HG02943 (cell line): Measurements from ENCODE around the gene GGT1.
"Not testable (repeated sequence)": the region's sequence is repeated elsewhere in the genome, so short reads cannot be mapped to it uniquely, and the experiment has no call there.

Experiments used
- ATAC-seq: cut with Tn5 transposase; IDR thresholded peaks from one replicate; pipeline ENCODE4 v1.9.1; 2021; ENCODE audit warnings: mild to moderate bottlenecking, low read depth, moderate library complexity; ENCODE audit not compliant: unreplicated experiment

GGT1 gene

DNA sequence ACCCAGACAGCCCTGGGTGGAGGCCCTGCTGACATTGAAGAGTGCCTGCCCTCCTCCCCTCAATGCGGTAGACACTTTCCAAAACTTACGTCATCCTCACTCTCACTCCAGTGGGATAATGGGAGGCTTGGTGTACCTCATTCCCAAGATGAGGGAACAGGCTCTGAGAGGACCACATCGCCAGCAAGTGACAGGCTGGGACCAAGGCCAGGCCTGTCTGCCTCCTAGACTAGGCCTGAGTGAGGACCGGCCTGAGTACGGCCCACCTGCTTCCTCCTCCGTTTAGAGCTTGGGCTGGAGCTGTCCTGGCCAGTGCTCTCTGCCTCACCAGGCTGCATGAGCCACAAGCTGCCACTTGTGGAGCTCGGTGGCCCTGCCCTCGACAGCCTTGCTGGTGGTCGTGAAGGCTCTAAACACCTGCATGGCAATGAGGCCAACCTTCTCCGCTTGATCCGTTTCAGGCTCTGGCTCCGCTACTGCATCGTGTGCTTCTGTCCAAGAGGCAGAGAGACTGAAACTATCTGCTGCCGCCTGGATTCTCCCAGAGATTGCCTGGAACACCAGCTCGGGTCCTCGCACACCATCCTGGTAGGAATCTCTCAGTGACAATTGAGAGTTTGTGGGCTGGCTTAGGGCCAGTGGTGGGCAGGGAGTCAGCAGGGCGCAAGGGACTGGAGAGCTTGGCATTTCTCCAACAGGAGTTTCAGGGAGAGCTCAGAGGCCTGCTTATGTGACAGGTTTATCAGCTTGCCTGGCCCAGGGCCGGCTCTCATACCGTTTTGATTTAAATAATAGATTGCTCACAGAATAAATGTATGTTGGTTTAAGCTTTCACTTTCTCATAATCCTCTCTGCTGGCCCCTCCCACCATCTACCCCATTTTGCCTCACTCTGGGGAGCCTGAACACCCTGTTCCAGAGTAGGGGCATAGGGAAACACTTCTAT lies 19.5 kb upstream of the GGT1 start:
- no peak for ATAC-seq

GRCh38 chr22:24584166-24584790 lies 18.7 kb upstream of the GGT1 start:
- no peak for ATAC-seq

DNA sequence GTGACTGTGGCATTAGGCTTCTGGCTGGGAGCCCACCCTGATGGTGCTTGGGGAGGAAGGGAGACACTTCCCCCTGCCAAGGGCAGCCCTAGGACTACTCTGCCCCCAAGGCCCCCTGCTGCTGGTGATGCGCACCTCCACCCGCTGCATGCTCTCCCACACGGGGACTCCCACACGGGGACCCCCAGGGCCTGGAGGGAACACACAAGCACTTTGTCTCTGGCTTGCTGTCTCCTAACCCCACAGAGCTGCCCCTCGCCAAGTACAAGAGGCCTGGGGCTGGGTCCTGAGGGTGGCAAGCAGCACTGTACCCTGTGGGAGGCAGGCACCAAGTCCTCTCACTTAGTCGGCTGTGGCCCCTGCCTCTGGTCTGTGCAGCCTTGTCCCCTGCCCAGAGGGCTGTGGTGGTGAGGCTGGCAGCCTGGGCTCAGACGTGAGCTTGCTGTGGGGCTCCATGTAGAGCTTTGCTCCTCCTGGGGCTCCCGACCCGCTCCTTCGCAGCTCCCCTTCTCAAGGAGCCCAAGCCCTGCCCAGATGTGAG lies 18.1 kb upstream of the GGT1 start:
- ATAC-seq, result no peak

DNA sequence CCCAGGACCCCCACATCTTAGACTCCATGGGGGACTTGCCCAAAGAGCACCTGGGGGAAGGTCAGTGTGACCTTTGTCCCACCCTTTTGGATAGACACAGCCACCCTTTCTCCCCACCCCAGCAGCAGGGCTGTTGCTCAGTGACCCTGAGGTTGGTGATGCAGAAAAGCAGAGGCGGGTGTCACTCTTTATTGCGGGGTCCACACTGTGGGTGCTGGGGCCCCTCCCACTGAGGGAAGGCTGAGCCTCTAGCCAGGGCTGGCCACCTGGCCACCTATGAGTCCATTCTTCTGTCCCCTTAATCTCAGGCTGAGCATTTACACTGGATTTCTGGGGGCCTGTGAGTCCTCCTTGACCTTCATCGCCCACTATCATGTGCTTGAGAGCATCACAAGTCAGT lies 17.5 kb upstream of the GGT1 start:
- ATAC-seq, result no peak

DNA sequence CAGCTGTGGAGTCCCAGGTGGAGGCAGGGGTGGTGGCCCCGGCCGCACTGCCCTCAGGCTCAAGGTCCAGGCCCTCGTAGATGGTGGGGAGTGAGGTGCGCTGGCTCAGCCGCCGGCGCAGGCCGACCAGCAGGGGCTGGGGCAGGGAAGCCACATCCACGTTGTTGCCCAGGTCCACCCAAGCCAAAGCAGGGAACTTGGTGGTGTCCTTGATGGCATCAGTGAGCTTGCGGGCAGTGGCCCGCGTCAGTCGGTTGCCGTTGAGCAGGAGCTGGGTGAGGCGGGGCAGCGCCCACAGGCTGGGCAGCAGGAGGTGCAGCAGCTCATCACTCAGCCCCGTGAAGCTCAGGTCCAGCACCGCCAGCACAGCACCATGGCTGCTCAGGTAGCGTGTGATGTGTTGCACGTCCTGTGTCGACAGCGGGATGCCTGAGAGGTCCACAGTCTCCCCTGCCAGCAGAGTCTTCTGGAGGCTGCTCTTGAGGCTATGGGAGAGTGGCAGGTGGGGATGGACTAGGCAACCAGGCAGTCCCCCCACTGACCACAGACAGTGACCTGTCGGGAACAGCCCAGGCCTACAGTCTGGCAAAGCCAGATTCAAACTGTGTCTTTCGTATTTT lies 17.0 kb upstream of the GGT1 start:
- no peak for ATAC-seq

- no peak for ATAC-seq
These were observed 15.7 kb upstream of the GGT1 start for GRCh38 chr22:24587251-24587650.

GRCh38 chr22:24587948-24588347 lies 15.0 kb upstream of the GGT1 start:
- ATAC-seq, result no peak

- no peak for ATAC-seq
These were observed 14.6 kb upstream of the GGT1 start for GRCh38 chr22:24588381-24588756.

DNA sequence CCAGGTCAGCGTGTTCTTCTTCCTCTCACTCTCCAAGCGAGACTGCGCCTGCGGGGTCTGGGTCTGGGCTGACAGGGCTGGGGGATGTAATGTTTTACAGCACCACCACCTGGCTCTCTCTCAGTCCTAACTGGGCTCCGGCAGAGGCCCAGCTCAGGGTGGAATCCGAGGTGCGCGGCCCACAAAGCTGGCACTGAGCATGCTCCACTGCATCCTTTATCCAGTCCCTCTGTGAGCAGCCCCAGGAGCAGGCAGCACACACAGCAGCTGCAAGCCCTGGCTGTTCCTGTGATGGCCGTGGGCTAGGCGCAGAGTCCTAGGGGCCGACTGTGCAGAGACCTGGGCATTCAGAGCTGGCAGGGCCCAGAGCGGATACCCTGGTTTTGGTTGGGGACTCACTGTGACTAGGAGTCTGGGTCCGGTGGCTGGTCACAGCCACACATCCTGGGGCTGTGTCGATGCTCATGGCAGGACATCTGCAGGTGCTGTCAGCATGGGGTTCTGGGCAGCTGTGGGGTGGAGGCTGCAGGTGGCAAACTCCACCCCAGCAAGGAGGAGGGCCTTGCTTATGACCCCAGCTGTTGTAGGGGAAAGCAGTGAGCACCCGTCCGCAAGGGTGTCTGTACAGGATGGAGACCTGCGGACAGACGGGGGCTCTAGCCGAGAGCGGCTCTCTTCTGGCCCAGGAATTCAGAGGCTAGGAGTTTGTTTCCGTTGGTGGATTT lies 14.1 kb upstream of the GGT1 start:
- no peak for ATAC-seq

DNA sequence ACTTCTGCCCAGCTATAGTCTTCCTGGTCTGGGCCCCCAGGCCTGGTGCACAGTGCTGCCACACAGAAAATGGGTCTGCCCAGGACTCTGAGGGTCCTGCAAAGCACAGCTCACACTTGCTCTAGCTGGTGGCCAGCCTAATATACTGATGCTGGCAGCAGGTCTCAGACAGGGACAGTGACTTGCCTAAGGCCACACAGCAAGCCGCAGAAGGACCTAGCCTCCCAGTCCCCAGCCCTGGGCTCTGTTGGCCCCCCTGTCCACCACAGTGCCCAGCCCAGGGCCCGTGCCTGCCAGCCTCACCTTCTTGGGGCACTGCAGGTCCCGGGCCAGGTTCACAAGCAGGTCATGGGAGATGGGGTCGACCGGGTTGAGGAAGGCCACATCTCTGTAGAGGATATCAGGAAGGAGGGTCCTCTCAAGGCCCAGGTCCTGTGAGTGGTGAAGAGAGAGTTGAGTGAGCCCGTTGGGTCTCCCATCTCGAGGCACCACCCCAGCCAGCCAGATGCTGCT lies 13.4 kb upstream of the GGT1 start:
- ATAC-seq, result no peak

GRCh38 chr22:24590596-24591173 lies 12.3 kb upstream of the GGT1 start:
- no peak for ATAC-seq

DNA sequence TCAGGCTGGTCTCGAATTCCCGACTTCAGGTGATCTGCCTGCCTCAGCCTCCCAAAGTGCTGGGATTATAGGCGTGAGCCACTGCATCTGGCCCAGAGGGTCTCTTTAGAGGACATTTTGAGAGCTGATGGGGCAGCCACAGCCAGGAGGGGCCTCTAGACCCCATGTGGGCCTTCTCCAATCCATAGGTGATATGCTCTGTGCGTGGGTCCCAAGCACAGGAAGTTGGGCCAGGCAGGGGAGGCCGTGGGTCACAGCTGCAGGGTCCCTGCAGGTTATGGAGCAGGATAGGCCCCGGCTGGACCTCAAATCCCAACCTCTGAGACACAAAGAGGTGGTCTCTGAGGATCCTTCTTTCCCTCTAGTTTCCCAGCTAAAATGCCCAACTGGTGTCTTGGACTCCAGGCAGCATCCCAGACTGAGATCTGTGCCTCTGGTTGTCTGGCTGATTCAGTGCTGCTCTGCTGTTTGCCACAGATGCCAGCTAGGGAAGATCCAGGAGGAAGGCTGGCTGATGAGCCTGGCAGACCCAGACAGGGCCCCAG lies 11.6 kb upstream of the GGT1 start:
- no peak for ATAC-seq

GRCh38 chr22:24592058-24592850 lies 10.7 kb upstream of the GGT1 start:
- ATAC-seq, result no peak

- ATAC-seq, result no peak
These were observed 10.0 kb upstream of the GGT1 start, which contains the start of gene LRRC75B for GRCh38 chr22:24592851-24593558. LRRC75B (minus strand) TSS chr22:24593073; CDS start chr22:24593039, 34 bp downstream.

DNA sequence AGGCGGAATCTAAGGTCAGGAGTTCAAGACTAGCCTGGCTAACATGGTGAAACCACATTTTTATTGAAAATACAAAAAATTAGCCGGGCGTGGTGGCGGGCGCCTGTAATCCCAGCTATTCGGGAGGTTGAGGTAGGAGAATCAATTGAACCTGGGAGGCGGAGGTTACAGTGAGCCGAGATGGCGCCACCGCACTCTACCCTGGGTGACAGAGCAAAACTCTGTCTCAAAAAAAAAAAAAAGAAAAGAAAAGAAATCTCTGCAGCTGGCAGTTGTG lies 9.5 kb upstream of the GGT1 start:
- not testable (repeated sequence) for ATAC-seq

DNA sequence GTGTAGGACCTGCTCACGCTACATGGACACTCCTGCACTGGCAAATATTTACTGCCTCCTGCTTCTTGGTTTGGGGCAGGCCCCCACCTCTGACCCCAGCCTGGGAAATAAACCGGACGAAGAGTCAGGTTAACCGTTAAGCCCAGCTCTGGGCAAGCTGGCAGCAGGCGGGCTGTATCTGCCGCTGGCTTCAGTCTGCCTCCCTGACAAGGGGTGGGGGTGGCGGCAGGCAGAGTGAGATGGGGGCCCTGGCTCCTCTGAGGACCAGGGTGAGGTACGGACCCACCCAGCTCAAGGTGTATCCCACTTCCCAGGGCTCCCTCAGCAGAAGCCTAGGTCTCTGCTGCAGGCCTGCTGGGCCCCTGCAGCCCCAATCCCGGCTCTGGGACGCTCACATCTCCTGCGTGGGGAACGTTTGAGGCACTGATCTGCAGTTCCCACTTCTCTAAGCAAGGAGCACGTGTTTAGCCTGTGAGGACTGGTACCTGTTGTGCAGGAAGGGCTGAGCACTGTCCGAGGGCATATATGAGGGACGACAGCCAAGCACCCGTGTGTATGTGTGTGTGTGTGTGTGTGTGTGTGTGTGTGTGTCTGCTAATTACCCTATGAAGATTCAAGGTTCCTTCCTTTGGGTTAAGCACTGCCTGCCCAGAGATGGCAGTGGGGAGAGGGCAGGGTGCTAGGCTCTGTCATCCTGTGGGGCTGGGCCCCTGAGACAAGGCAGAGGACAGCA lies 9.0 kb upstream of the GGT1 start:
- no peak for ATAC-seq

DNA sequence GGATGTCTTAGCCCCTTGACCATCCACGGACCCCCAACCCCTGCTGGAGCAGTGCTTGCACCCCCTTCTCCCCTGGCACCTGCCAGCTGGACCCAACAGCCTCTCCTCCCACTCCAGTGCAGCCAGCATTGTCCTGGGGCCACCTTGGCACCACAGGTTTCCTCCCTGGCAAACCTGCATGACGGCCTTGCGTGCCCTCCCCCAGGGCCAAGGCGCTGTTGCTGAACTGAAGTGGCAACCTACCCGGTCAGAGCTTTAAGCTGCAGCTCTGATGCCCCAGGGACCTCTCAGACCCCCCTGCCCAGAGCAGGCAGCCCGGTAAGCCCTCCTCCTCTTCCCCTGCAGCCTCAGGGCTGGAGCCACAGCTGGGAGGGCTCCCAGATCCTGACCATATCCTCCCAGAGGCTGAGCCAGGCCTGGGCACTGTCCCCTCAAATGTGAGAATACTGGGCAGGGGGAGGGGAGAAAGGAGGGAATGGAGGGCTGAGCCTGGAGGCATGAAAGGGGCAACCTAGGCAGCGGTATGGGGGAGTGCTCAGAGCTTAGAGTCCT lies 8.3 kb upstream of the GGT1 start:
- no peak for ATAC-seq

- no peak for ATAC-seq
These were observed 7.8 kb upstream of the GGT1 start for GRCh38 chr22:24595228-24595627.
